Ishikawa (cell line): ENCODE results near the gene BFSP2.

Experiments
- CEBPB ChIP-seq: IDR thresholded peaks from 2 replicates; pipeline ENCODE4 v1.6.1; 2012
- CREB1 ChIP-seq: IDR thresholded peaks from 2 replicates; pipeline ENCODE4 v1.6.1; 2012; ENCODE audit warnings: low read depth
- EGR1 ChIP-seq: IDR thresholded peaks from 2 replicates; pipeline ENCODE4 v1.6.1; 2012
- EP300 ChIP-seq: IDR thresholded peaks from 2 replicates; pipeline ENCODE4 v1.6.1; 2012; ENCODE audit warnings: borderline replicate concordance
- FOXM1 ChIP-seq: IDR thresholded peaks from 2 replicates; pipeline ENCODE4 v1.6.1; 2012; ENCODE audit warnings: low read depth, borderline replicate concordance
- NFIC ChIP-seq: IDR thresholded peaks from 2 replicates; pipeline ENCODE4 v1.6.1; 2012
- RAD21 ChIP-seq: IDR thresholded peaks from 2 replicates; pipeline ENCODE4 v1.6.1; 2012; ENCODE audit warnings: low read depth
- TAF1 ChIP-seq: IDR thresholded peaks from 2 replicates; pipeline ENCODE4 v1.6.1; 2012; ENCODE audit warnings: low read depth, mild to moderate bottlenecking
- TCF12 ChIP-seq: IDR thresholded peaks from 2 replicates; pipeline ENCODE4 v1.6.1; 2012; ENCODE audit warnings: low read depth
- TEAD4 ChIP-seq: IDR thresholded peaks from 2 replicates; pipeline ENCODE4 v1.6.1; 2012
- USF1 ChIP-seq: IDR thresholded peaks from 2 replicates; pipeline ENCODE4 v1.6.1; 2012
- YY1 ChIP-seq: IDR thresholded peaks from 2 replicates; pipeline ENCODE4 v1.6.1; 2012; ENCODE audit warnings: low read depth
- ZBTB7A ChIP-seq: IDR thresholded peaks from 2 replicates; pipeline ENCODE4 v1.6.1; 2012; ENCODE audit warnings: low read depth
- TF ChIP-seq, protein P1 (sequence below): IDR thresholded peaks from 2 replicates; pipeline ENCODE4 v1.6.1; 2012; ENCODE audit warnings: low read depth, mild to moderate bottlenecking
- TF ChIP-seq, protein P2 (sequence below): IDR thresholded peaks from 2 replicates; pipeline ENCODE4 v1.6.1; 2012

The BFSP2 gene

GRCh38 chr3:133509488-133509887 lies 109.6 kb downstream of the BFSP2 start:
- TF ChIP-seq TAF1 = no peak

- no peak for TF ChIP-seq FOXM1
- no peak for TF ChIP-seq CREB1
- TF ChIP-seq TEAD4 = no peak
- no peak for TF ChIP-seq RAD21
- TF ChIP-seq EP300 = no peak
- no peak for TF ChIP-seq TAF1
- TF ChIP-seq CEBPB = no peak
- TF ChIP-seq, protein P1, sequence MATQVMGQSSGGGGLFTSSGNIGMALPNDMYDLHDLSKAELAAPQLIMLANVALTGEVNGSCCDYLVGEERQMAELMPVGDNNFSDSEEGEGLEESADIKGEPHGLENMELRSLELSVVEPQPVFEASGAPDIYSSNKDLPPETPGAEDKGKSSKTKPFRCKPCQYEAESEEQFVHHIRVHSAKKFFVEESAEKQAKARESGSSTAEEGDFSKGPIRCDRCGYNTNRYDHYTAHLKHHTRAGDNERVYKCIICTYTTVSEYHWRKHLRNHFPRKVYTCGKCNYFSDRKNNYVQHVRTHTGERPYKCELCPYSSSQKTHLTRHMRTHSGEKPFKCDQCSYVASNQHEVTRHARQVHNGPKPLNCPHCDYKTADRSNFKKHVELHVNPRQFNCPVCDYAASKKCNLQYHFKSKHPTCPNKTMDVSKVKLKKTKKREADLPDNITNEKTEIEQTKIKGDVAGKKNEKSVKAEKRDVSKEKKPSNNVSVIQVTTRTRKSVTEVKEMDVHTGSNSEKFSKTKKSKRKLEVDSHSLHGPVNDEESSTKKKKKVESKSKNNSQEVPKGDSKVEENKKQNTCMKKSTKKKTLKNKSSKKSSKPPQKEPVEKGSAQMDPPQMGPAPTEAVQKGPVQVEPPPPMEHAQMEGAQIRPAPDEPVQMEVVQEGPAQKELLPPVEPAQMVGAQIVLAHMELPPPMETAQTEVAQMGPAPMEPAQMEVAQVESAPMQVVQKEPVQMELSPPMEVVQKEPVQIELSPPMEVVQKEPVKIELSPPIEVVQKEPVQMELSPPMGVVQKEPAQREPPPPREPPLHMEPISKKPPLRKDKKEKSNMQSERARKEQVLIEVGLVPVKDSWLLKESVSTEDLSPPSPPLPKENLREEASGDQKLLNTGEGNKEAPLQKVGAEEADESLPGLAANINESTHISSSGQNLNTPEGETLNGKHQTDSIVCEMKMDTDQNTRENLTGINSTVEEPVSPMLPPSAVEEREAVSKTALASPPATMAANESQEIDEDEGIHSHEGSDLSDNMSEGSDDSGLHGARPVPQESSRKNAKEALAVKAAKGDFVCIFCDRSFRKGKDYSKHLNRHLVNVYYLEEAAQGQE = no peak
- TF ChIP-seq YY1 = no peak
- TF ChIP-seq, protein P2, sequence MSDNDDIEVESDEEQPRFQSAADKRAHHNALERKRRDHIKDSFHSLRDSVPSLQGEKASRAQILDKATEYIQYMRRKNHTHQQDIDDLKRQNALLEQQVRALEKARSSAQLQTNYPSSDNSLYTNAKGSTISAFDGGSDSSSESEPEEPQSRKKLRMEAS = no peak
- no peak for TF ChIP-seq ZBTB7A
- TF ChIP-seq USF1 = no peak
These were observed 112.7 kb downstream of the BFSP2 start for GRCh38 chr3:133512416-133513089.

DNA sequence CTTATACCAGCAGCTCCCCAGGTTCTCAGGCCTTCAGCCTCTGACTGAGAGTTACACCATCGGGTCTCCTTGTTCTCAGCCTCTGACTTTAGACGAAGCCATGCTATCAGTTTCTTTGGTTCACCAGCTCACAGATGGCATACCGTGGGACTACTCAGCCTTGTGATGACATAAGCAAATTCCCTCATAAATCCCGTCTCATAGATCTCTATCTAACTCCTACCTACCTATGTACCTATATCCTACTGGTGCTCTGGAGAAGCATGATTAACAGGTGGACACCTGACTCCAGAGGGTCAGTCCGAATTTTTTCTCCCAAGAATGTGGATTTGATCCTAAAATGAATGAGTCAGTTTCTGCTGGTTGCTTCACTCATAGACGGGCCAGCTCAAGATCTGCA lies 114.6 kb downstream of the BFSP2 start:
- TF ChIP-seq CREB1 (no peak), USF1 (no peak), TCF12 (peak; percentile 76), EGR1 (no peak), NFIC (peak; percentile 11; the same call in 1 of the 2 replicates), EP300 (peak; percentile 47; the same call in 1 of the 2 replicates), TEAD4 (peak; percentile 72), TAF1 (no peak), YY1 (0 out of 2 replicates have a peak, but pooled peaks have one; percentile 12), CEBPB (peak; percentile 45), ZBTB7A (no peak), RAD21 (no peak), FOXM1 (no peak)
- TF ChIP-seq, protein P1 = no peak
- TF ChIP-seq, protein P2 = peak; percentile 51

- TF ChIP-seq ZBTB7A = no peak
- no peak for TF ChIP-seq YY1
- TF ChIP-seq TEAD4 = no peak
- no peak for TF ChIP-seq TAF1
- TF ChIP-seq EP300 = no peak
- TF ChIP-seq, protein P1 = no peak
- TF ChIP-seq RAD21 = no peak
- TF ChIP-seq NFIC = no peak
- TF ChIP-seq TCF12 = no peak
- TF ChIP-seq EGR1 = no peak
- no peak for TF ChIP-seq FOXM1
These were observed 115.3 kb downstream of the BFSP2 start for GRCh38 chr3:133515127-133515526.

GRCh38 chr3:133520286-133520685 lies 120.4 kb downstream of the BFSP2 start:
- TF ChIP-seq TEAD4 = no peak
- TF ChIP-seq RAD21 = no peak
- no peak for TF ChIP-seq TCF12
- TF ChIP-seq FOXM1 = no peak
- TF ChIP-seq ZBTB7A = no peak
- TF ChIP-seq YY1 = no peak
